SH-SY5Y (cell line): ENCODE data around the gene SURF6.

Experiments used
- GATA2 ChIP-seq: IDR thresholded peaks from 2 replicates; pipeline ENCODE4 v1.6.1; 2011; ENCODE audit warnings: mild to moderate bottlenecking, low read depth, low read length
- GATA3 ChIP-seq: IDR thresholded peaks from 2 replicates; pipeline ENCODE4 v1.6.1; 2011; ENCODE audit warnings: low read depth, mild to moderate bottlenecking, low read length, moderate library complexity

DNA sequence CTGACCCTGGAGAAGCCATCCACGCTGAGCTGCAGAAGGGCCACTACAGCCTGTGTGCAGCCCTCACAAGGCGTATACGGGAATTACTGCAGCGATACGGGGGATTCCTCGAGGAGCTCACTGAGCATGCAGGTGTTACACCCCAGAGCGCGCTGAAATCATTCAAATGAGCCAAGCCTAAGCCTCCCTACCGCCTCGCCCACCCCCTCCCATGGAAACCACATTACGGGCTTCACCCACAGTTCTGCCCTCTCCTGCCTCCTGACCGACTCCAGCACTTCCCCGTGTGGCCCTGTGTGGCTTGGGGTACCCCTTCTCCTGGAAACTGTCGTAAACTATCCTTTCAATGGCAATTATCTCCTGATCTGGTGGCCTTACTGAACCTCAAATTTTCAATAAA lies 13.3 kb downstream of the SURF6 start:
- TF ChIP-seq GATA2 (no peak), GATA3 (no peak)
